HepG2 (cell line): ENCODE measurements around the gene RABGAP1L. TPM values are rescaled to one million over a fixed set of nuclear protein-coding genes. Genes with fewer than 3 reads are reported as not detected.

Experiments used
- ATAC-seq: fragments of 200-7000 bp; cut with Tn5 transposase; 3 replicates; pipeline ENCODE4 v1.9.1; 2020; ENCODE audit warnings: mild to moderate bottlenecking, moderate library complexity
- BruUV-seq: library from RNA; stranded (reverse); fragments of 400-500 nt; replicated peaks from 2 replicates; lab custom pipeline; 2021; lab: Mats Ljungman, UMichigan
- CTCF ChIA-PET: fragments of 300-600 bp; formaldehyde crosslinking; extraction: SDS; loops from one replicate; lab custom pipeline; 2021; ENCODE audit warnings: low total read pairs, inconsistent platforms, low intra/inter-chr PET ratio; lab: Yijun Ruan, JAX
- POLR2A ChIA-PET: fragments of 350-600 bp; sonication (Branson Sonifier 250); formaldehyde crosslinking; loops from one replicate; lab custom pipeline; 2020; ENCODE audit warnings: antibody characterized with exemption, inconsistent platforms; lab: Yijun Ruan, JAX
- DNase-seq: peaks from one replicate; pipeline ENCODE4 v3.0.0-alpha.2; 2015; ENCODE audit warnings: low spot score
- FAIRE-seq: peaks from 3 replicates; lab custom pipeline; 2011; peaks lifted over from hg19 to GRCh38; lab: Jason Lieb, UNC
- H2AFZ ChIP-seq: one replicate; pipeline ENCODE4 v1.6.1; 2011; ENCODE audit warnings: low read length, inconsistent platforms
- H3K27ac ChIP-seq: fragments of 300-600 bp; 3 replicates; pipeline ENCODE4 v1.8.0; 2011; ENCODE audit warnings: mixed run types, mild to moderate bottlenecking, mixed read lengths, low read length, inconsistent platforms; ENCODE audit not compliant: insufficient read depth; ENCODE audit errors: extremely low read length
- H3K27me3 ChIP-seq, 2 experiments: fragments of 200-600 bp in 1 of 2; 2 replicates in 1 of 2; 3 replicates in 1 of 2; pipeline versions ENCODE4 v1.6.0 to v1.8.0; 2011; ENCODE audit warnings: low read length in 2 of 2, mild to moderate bottlenecking in 2 of 2, moderate library complexity in 2 of 2, inconsistent platforms in 1 of 2; ENCODE audit not compliant: insufficient read depth in 2 of 2, control insufficient read depth in 1 of 2
- H3K36me3 ChIP-seq, 2 experiments: fragments of 200-600 bp in 1 of 2; replicated peaks in 1 of 2; 2 replicates in 1 of 2; 3 replicates in 1 of 2; pipeline versions ENCODE4 v1.5.1 to v1.8.0; 2011; ENCODE audit warnings: low read length in 2 of 2, inconsistent platforms in 1 of 2; ENCODE audit not compliant: insufficient read depth in 2 of 2, control insufficient read depth in 1 of 2
- H3K4me1 ChIP-seq: 2 replicates; pipeline ENCODE4 v1.5.1; 2012; ENCODE audit warnings: low read length, inconsistent platforms; ENCODE audit not compliant: insufficient read depth
- H3K4me2 ChIP-seq: 2 replicates; pipeline ENCODE4 v1.6.0; 2011; ENCODE audit warnings: low read depth, low read length, inconsistent platforms
- H3K4me3 ChIP-seq, 3 experiments: fragments of 200-600 bp in 1 of 3; sonication (generic), shearing (Covaris generic) in 1 of 3; replicated peaks in 1 of 3; 2 replicates each; pipeline ENCODE4 v1.5.1; 2011 to 2016; ENCODE audit warnings: low read length in 3 of 3, inconsistent platforms in 2 of 3, low read depth in 2 of 3, mild to moderate bottlenecking in 2 of 3, control low read depth in 1 of 3, mixed read lengths in 1 of 3; ENCODE audit not compliant: insufficient read depth in 1 of 3
- H3K79me2 ChIP-seq: one replicate; pipeline ENCODE4 v1.6.1; 2011; ENCODE audit warnings: low read length, inconsistent platforms; ENCODE audit not compliant: insufficient read depth
- H3K9ac ChIP-seq: 2 replicates; pipeline ENCODE4 v1.6.0; 2011; ENCODE audit warnings: mild to moderate bottlenecking, low read depth, low read length, inconsistent platforms; ENCODE audit not compliant: insufficient read depth
- H3K9me3 ChIP-seq: 2 replicates; pipeline ENCODE4 v1.5.1; 2012; ENCODE audit warnings: mild to moderate bottlenecking, low read length
- H4K20me1 ChIP-seq: 2 replicates; pipeline ENCODE4 v1.6.0; 2011; ENCODE audit warnings: inconsistent platforms, mild to moderate bottlenecking, low read length, moderate library complexity; ENCODE audit not compliant: insufficient read depth
- HOXA7 ChIP-seq: sonication (generic); formaldehyde crosslinking; IDR thresholded peaks from 2 replicates; pipeline ENCODE4 v1.8.1; 2022; ENCODE audit warnings: mild to moderate bottlenecking, missing genetic modification reagents, moderate library complexity
- JUND ChIP-seq: sonication (generic); formaldehyde crosslinking; IDR thresholded peaks from 2 replicates; pipeline ENCODE4 v1.8.0; 2022; ENCODE audit warnings: mild to moderate bottlenecking, missing genetic modification reagents
- KLF6 ChIP-seq: IDR thresholded peaks from 2 replicates; pipeline ENCODE4 v1.8.0; 2016; ENCODE audit warnings: missing biosample characterization, missing genetic modification reagents
- NR2C2 ChIP-seq: sonication (generic); formaldehyde crosslinking; IDR thresholded peaks from 2 replicates; pipeline ENCODE4 v1.4.0; 2020; ENCODE audit warnings: missing genetic modification reagents, mild to moderate bottlenecking, moderate library complexity, borderline replicate concordance
- ZBTB42 ChIP-seq: sonication (generic); formaldehyde crosslinking; IDR thresholded peaks from 2 replicates; pipeline ENCODE4 v1.5.0; 2020; ENCODE audit warnings: mild to moderate bottlenecking, missing genetic modification reagents
- ZFP82 ChIP-seq: sonication (generic); formaldehyde crosslinking; IDR thresholded peaks from 2 replicates; pipeline ENCODE4 v1.5.1; 2020; ENCODE audit warnings: mild to moderate bottlenecking, missing genetic modification reagents, borderline replicate concordance
- ZFP90 ChIP-seq: sonication (generic); formaldehyde crosslinking; IDR thresholded peaks from 2 replicates; pipeline ENCODE4 v1.8.0; 2022; ENCODE audit warnings: missing genetic modification reagents, mild to moderate bottlenecking, inconsistent platforms, borderline replicate concordance
- ZNF264 ChIP-seq: sonication (generic); formaldehyde crosslinking; IDR thresholded peaks from 2 replicates; pipeline ENCODE4 v1.4.0; 2020; ENCODE audit warnings: missing genetic modification reagents
- ZNF501 ChIP-seq: sonication (generic); formaldehyde crosslinking; IDR thresholded peaks from 2 replicates; pipeline ENCODE4 v1.5.1; 2020; ENCODE audit warnings: mild to moderate bottlenecking, moderate library complexity, missing genetic modification reagents
- WGBS: methylation state at CpG from one replicate; pipeline ENCODE4 v1.1.6; 2017; ENCODE audit warnings: low lambda C conversion rate; 5-methylcytosine and 5-hydroxymethylcytosine counted together
- in situ Hi-C: cut with HindIII; loops from 2 replicates; pipeline ENCODE4 v1.10.0; 2017; ENCODE audit warnings: low pct_unique_long_range_greater_than_20kb; ENCODE audit not compliant: extremely low pct_ligation_motif_present
- intact Hi-C: fragments of 100-400 bp; cut with micrococcal nuclease; formaldehyde crosslinking; loops from one replicate; pipeline ENCODE4 v1.10.0; 2022; ENCODE audit not compliant: unreplicated experiment
- polyA plus RNA-seq, 8 experiments: library from polyadenylated mRNA; depleted of rRNA in 3 of 8; stranded (reverse) in 7 of 8; unstranded in 1 of 8; fragments of >200 nt; fragmentation: Illumina TruSeq in 4 of 8; extraction: Trizol in 4 of 8; gene quantifications; 2 replicates each; pipeline versions ENCODE4 v1.2.1 to v1.2.3, GENCODE V29; 2011 to 2016; ENCODE audit warnings: low read depth in 4 of 8, missing spikeins in 1 of 8, mixed read lengths in 1 of 8; ENCODE audit not compliant: insufficient read depth in 1 of 8
- total RNA-seq, 5 experiments: library from RNA; depleted of rRNA; stranded (reverse); fragments of >200 nt; fragmentation: Illumina TruSeq; extraction: Trizol; gene quantifications; 2 replicates each; pipeline ENCODE4 v1.2.3, GENCODE V29; 2016; ENCODE audit warnings: low read depth in 1 of 5
- TF ChIP-seq, protein P1 (sequence below): sonication (generic); formaldehyde crosslinking; IDR thresholded peaks from 2 replicates; pipeline ENCODE4 v1.4.0; 2020; ENCODE audit warnings: missing genetic modification reagents
- TF ChIP-seq, protein P2 (sequence below): sonication (generic); formaldehyde crosslinking; IDR thresholded peaks from 2 replicates; pipeline ENCODE4 v1.5.1; 2020; ENCODE audit warnings: mild to moderate bottlenecking, moderate library complexity, missing genetic modification reagents
- TF ChIP-seq, protein P3 (sequence below): IDR thresholded peaks from 2 replicates; pipeline ENCODE4 v1.6.1; 2016; ENCODE audit warnings: mild to moderate bottlenecking, missing biosample characterization, missing genetic modification reagents
- TF ChIP-seq, protein P4 (sequence below): sonication (generic); formaldehyde crosslinking; conservative IDR thresholded peaks from 2 replicates; pipeline ENCODE4 v1.4.0; 2020; ENCODE audit warnings: missing genetic modification reagents
- TF ChIP-seq, protein P5 (sequence below): IDR thresholded peaks from 2 replicates; pipeline ENCODE4 v1.6.1; 2016; ENCODE audit warnings: mild to moderate bottlenecking

RABGAP1L gene
- total and polyA plus RNA-seq, 2 of the 13 experiments (the other 11 are each of a cell fraction or from before 2014, with no cell fraction given) = 7.9 to 22.6 TPM

DNA sequence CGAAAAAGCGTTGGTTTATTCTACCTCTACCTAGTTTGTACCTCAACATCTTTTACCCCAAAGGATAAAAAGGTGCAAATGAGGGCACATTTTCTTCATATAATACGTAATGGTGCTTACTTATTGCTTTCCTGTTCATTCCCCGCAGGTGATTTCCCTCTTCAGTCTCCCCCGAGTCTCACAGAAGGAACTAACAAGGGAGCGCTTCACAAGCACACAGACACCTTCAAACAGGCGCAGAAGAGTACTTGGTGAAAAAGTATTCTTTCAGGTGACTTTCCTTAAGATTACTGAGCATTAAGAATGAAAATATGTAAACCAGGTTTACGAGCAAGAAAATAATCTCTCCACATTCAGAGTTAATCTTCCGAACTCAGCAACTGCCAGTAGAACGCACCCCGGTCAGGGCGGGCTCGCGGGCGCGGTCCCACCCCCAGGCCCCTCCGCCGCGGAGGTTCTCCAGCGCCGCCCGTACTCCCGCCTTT is 511 bp upstream of the RABGAP1L start:
- no peak for DNase-seq
- no peaks in the 10 kb centered on the region for H3K27me3 ChIP-seq
- H3K9ac ChIP-seq = peak overlapping the region; percentile 65
- intact Hi-C loops = loop anchor here (10.0 kb wide), 1 partner anchor 134 kb away; the partner anchor contains the start of gene RC3H1
- H3K4me3 ChIP-seq = peak overlapping the region; percentile 64 to 89 (median 71)
- 2% methylated on average over 9 of the region's 23 CpGs for WGBS
- no peaks in the 10 kb centered on the region for H3K9me3 ChIP-seq
- H3K36me3 ChIP-seq = no peaks in the 10 kb centered on the region
- peak overlapping the region; percentile 94 for H3K27ac ChIP-seq
- in situ Hi-C loops = no loop called here
- no peaks in the 10 kb centered on the region for H4K20me1 ChIP-seq
- H2AFZ ChIP-seq = peak overlapping the region; percentile 97
- H3K79me2 ChIP-seq = peaks cover 27% of the 10 kb centered on the region
- TSS peak; percentile 85 for BruUV-seq
- ChIA-PET POLR2A (no interaction called here), CTCF (no interaction called here)
- H3K4me1 ChIP-seq = peaks cover 30% of the 10 kb centered on the region
- H3K4me2 ChIP-seq = peak overlapping the region; percentile 82
- FAIRE-seq = no peak
- ATAC-seq = no peak
- TF ChIP-seq KLF6 (CRISPR knock-in tag) = 0 out of 2 replicates have a peak, but pooled peaks have one; percentile 15
- TF ChIP-seq, protein P1, sequence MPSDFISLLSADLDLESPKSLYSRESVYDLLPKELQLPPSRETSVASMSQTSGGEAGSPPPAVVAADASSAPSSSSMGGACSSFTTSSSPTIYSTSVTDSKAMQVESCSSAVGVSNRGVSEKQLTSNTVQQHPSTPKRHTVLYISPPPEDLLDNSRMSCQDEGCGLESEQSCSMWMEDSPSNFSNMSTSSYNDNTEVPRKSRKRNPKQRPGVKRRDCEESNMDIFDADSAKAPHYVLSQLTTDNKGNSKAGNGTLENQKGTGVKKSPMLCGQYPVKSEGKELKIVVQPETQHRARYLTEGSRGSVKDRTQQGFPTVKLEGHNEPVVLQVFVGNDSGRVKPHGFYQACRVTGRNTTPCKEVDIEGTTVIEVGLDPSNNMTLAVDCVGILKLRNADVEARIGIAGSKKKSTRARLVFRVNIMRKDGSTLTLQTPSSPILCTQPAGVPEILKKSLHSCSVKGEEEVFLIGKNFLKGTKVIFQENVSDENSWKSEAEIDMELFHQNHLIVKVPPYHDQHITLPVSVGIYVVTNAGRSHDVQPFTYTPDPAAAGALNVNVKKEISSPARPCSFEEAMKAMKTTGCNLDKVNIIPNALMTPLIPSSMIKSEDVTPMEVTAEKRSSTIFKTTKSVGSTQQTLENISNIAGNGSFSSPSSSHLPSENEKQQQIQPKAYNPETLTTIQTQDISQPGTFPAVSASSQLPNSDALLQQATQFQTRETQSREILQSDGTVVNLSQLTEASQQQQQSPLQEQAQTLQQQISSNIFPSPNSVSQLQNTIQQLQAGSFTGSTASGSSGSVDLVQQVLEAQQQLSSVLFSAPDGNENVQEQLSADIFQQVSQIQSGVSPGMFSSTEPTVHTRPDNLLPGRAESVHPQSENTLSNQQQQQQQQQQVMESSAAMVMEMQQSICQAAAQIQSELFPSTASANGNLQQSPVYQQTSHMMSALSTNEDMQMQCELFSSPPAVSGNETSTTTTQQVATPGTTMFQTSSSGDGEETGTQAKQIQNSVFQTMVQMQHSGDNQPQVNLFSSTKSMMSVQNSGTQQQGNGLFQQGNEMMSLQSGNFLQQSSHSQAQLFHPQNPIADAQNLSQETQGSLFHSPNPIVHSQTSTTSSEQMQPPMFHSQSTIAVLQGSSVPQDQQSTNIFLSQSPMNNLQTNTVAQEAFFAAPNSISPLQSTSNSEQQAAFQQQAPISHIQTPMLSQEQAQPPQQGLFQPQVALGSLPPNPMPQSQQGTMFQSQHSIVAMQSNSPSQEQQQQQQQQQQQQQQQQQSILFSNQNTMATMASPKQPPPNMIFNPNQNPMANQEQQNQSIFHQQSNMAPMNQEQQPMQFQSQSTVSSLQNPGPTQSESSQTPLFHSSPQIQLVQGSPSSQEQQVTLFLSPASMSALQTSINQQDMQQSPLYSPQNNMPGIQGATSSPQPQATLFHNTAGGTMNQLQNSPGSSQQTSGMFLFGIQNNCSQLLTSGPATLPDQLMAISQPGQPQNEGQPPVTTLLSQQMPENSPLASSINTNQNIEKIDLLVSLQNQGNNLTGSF = no peak
- no peak for TF ChIP-seq HOXA7 (CRISPR knock-in tag)
- TF ChIP-seq ZFP82 (CRISPR knock-in tag) = 0 out of 2 replicates have a peak, but pooled peaks have one; percentile 46
- peak; percentile 29; the same call in 1 of the 2 replicates for TF ChIP-seq ZNF264 (CRISPR knock-in tag)
- no peak for TF ChIP-seq NR2C2 (CRISPR knock-in tag)
- TF ChIP-seq ZFP90 = 0 out of 2 replicates have a peak, but pooled peaks have one; percentile 63
- TF ChIP-seq, protein P2, sequence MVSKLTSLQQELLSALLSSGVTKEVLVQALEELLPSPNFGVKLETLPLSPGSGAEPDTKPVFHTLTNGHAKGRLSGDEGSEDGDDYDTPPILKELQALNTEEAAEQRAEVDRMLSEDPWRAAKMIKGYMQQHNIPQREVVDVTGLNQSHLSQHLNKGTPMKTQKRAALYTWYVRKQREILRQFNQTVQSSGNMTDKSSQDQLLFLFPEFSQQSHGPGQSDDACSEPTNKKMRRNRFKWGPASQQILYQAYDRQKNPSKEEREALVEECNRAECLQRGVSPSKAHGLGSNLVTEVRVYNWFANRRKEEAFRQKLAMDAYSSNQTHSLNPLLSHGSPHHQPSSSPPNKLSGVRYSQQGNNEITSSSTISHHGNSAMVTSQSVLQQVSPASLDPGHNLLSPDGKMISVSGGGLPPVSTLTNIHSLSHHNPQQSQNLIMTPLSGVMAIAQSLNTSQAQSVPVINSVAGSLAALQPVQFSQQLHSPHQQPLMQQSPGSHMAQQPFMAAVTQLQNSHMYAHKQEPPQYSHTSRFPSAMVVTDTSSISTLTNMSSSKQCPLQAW (CRISPR knock-in tag) = 0 out of 2 replicates have a peak, but pooled peaks have one; percentile 36
- TF ChIP-seq, protein P3, sequence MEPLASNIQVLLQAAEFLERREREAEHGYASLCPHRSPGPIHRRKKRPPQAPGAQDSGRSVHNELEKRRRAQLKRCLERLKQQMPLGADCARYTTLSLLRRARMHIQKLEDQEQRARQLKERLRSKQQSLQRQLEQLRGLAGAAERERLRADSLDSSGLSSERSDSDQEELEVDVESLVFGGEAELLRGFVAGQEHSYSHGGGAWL = 0 out of 2 replicates have a peak, but pooled peaks have one; percentile 3
- peak; percentile 57; the same call in 1 of the 2 replicates for TF ChIP-seq ZNF501 (CRISPR knock-in tag)
- TF ChIP-seq, protein P4, sequence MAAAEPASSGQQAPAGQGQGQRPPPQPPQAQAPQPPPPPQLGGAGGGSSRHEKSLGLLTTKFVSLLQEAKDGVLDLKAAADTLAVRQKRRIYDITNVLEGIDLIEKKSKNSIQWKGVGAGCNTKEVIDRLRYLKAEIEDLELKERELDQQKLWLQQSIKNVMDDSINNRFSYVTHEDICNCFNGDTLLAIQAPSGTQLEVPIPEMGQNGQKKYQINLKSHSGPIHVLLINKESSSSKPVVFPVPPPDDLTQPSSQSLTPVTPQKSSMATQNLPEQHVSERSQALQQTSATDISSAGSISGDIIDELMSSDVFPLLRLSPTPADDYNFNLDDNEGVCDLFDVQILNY (CRISPR knock-in tag) = peak; percentile 68; the same call in 1 of the 2 replicates
- TF ChIP-seq, protein P5, sequence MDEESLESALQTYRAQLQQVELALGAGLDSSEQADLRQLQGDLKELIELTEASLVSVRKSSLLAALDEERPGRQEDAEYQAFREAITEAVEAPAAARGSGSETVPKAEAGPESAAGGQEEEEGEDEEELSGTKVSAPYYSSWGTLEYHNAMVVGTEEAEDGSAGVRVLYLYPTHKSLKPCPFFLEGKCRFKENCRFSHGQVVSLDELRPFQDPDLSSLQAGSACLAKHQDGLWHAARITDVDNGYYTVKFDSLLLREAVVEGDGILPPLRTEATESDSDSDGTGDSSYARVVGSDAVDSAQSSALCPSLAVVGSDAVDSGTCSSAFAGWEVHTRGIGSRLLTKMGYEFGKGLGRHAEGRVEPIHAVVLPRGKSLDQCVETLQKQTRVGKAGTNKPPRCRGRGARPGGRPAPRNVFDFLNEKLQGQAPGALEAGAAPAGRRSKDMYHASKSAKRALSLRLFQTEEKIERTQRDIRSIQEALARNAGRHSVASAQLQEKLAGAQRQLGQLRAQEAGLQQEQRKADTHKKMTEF (CRISPR knock-in tag) = 0 out of 2 replicates have a peak, but pooled peaks have one; percentile 23
- TF ChIP-seq ZBTB42 (CRISPR knock-in tag) = 0 out of 2 replicates have a peak, but pooled peaks have one; percentile 12
- TF ChIP-seq JUND (CRISPR knock-in tag) = no peak
